ENCODE results near the gene FAAP20.

DNA sequence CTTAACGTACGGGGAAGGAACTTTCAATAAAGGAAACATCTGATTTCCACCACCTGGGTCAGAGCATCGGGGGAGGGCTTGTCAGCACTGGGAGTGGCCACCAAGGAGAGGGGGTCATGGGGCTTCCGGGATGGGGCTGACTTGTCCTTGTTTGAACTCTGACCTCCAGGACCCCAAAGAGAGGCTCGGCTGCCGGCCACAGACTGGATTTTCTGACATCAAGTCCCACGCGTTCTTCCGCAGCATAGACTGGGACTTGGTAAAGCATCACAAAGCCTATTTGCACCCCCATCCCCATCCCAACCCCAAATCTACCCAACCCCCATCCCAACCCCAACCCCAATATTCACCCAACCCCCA, 19.5 kb downstream of the FAAP20 start:
- no peak for TF ChIP-seq FOXS1 (CRISPR knock-in tag; IDR thresholded peaks at IDR 0.05)
- TF ChIP-seq NFE2L2 (conservative IDR thresholded peaks at IDR 0.05; ENCODE audit: low read length) = no peak
- TF ChIP-seq BHLHE40 (IDR thresholded peaks at IDR 0.05; ENCODE audit: low read depth, low read length) = no peak
- TF ChIP-seq PHF8 (IDR thresholded peaks at IDR 0.05; ENCODE audit: borderline replicate concordance, low read depth) = no peak
- TF ChIP-seq KDM1A (IDR thresholded peaks at IDR 0.05; ENCODE audit: low read depth) = no peak
- TF ChIP-seq, protein P1, sequence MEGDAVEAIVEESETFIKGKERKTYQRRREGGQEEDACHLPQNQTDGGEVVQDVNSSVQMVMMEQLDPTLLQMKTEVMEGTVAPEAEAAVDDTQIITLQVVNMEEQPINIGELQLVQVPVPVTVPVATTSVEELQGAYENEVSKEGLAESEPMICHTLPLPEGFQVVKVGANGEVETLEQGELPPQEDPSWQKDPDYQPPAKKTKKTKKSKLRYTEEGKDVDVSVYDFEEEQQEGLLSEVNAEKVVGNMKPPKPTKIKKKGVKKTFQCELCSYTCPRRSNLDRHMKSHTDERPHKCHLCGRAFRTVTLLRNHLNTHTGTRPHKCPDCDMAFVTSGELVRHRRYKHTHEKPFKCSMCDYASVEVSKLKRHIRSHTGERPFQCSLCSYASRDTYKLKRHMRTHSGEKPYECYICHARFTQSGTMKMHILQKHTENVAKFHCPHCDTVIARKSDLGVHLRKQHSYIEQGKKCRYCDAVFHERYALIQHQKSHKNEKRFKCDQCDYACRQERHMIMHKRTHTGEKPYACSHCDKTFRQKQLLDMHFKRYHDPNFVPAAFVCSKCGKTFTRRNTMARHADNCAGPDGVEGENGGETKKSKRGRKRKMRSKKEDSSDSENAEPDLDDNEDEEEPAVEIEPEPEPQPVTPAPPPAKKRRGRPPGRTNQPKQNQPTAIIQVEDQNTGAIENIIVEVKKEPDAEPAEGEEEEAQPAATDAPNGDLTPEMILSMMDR (IDR thresholded peaks at IDR 0.05) = no peak
- no peak for TF ChIP-seq POLR2A (IDR thresholded peaks at IDR 0.05; ENCODE audit: low read length)
- TF ChIP-seq CBX2 (IDR thresholded peaks at IDR 0.05; ENCODE audit: borderline replicate concordance, low read depth) = no peak
- TF ChIP-seq, protein P2, sequence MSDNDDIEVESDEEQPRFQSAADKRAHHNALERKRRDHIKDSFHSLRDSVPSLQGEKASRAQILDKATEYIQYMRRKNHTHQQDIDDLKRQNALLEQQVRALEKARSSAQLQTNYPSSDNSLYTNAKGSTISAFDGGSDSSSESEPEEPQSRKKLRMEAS (IDR thresholded peaks at IDR 0.05) = no peak
- no peak for TF ChIP-seq EP300 (IDR thresholded peaks at IDR 0.05)
- TF ChIP-seq EHMT2 (IDR thresholded peaks at IDR 0.05; ENCODE audit: low read depth) = no peak
- TF ChIP-seq RFX5 (IDR thresholded peaks at IDR 0.05) = no peak
- TF ChIP-seq, protein P3, sequence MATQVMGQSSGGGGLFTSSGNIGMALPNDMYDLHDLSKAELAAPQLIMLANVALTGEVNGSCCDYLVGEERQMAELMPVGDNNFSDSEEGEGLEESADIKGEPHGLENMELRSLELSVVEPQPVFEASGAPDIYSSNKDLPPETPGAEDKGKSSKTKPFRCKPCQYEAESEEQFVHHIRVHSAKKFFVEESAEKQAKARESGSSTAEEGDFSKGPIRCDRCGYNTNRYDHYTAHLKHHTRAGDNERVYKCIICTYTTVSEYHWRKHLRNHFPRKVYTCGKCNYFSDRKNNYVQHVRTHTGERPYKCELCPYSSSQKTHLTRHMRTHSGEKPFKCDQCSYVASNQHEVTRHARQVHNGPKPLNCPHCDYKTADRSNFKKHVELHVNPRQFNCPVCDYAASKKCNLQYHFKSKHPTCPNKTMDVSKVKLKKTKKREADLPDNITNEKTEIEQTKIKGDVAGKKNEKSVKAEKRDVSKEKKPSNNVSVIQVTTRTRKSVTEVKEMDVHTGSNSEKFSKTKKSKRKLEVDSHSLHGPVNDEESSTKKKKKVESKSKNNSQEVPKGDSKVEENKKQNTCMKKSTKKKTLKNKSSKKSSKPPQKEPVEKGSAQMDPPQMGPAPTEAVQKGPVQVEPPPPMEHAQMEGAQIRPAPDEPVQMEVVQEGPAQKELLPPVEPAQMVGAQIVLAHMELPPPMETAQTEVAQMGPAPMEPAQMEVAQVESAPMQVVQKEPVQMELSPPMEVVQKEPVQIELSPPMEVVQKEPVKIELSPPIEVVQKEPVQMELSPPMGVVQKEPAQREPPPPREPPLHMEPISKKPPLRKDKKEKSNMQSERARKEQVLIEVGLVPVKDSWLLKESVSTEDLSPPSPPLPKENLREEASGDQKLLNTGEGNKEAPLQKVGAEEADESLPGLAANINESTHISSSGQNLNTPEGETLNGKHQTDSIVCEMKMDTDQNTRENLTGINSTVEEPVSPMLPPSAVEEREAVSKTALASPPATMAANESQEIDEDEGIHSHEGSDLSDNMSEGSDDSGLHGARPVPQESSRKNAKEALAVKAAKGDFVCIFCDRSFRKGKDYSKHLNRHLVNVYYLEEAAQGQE (IDR thresholded peaks at IDR 0.05) = no peak
- TF ChIP-seq CHD2 (IDR thresholded peaks at IDR 0.05; ENCODE audit: low read length, partially characterized antibody) = no peak
